B cell (primary cell): ENCODE measurements around the gene PSMB5. TPM values are rescaled to one million over a fixed set of nuclear protein-coding genes. Genes with fewer than 3 reads are reported as not detected.

Experiments used
- ATAC-seq: fragments of 200-7000 bp; cut with Tn5 transposase; one replicate; pipeline ENCODE4 v1.10.0; 2021; ENCODE audit warnings: low read depth, mild to moderate bottlenecking, moderate number of reproducible peaks, moderate library complexity
- CTCF ChIA-PET: fragments of 350-600 bp; sonication (Branson Sonifier 250); formaldehyde crosslinking; loops from one replicate; lab custom pipeline; 2021; ENCODE audit warnings: antibody characterized with exemption, inconsistent platforms; lab: Charles Lee
- POLR2A ChIA-PET: fragments of 350-600 bp; sonication (Branson Sonifier 250); formaldehyde crosslinking; loops from one replicate; lab custom pipeline; 2021; ENCODE audit warnings: antibody characterized with exemption; lab: Charles Lee
- DNase-seq: peaks from one replicate; pipeline ENCODE4 v3.0.0; 2013
- H2AFZ ChIP-seq: 2 replicates; pipeline ENCODE4 v1.6.1; 2012; ENCODE audit warnings: mild to moderate bottlenecking, low read depth, low read length; ENCODE audit not compliant: insufficient read depth, poor library complexity, severe bottlenecking
- H3K27ac ChIP-seq, 2 donors: 1 replicate in 1 of 2; 2 replicates in 1 of 2; pipeline ENCODE4 v1.5.1; 2012 to 2013; ENCODE audit warnings: low read length in 2 of 2, mild to moderate bottlenecking in 2 of 2, moderate library complexity in 1 of 2
- H3K27me3 ChIP-seq, 4 experiments: fragments of 200-600 bp in 1 of 4; sonication (generic) in 1 of 4; replicated peaks in 1 of 4; 1 replicate in 2 of 4; 2 replicates in 2 of 4; pipeline versions ENCODE4 v1.6.1 to v1.7.0; 2013 to 2016; ENCODE audit warnings: low read length in 3 of 4, mild to moderate bottlenecking in 2 of 4, mixed read lengths in 1 of 4, moderate library complexity in 1 of 4; ENCODE audit not compliant: insufficient read depth in 4 of 4, control insufficient read depth in 3 of 4; ENCODE audit errors: control extremely low read depth in 1 of 4
- H3K36me3 ChIP-seq, 2 experiments: replicated peaks in 1 of 2; 1 replicate in 1 of 2; 2 replicates in 1 of 2; pipeline versions ENCODE4 v1.6.1 to v1.7.1; 2013; ENCODE audit warnings: low read length in 1 of 2; ENCODE audit not compliant: insufficient read depth in 2 of 2, control insufficient read depth in 1 of 2; ENCODE audit errors: control extremely low read depth in 1 of 2, extremely low read depth in 1 of 2
- H3K4me1 ChIP-seq, 2 donors: fragments of 200-600 bp in 1 of 2; sonication (generic) in 1 of 2; 1 replicate in 1 of 2; 2 replicates in 1 of 2; pipeline versions ENCODE4 v1.5.1 to v1.6.1; 2013 to 2017; ENCODE audit warnings: low read length in 2 of 2; ENCODE audit not compliant: control insufficient read depth in 2 of 2, insufficient read depth in 2 of 2
- H3K4me2 ChIP-seq: replicated peaks from 2 replicates; pipeline ENCODE3; 2012; ENCODE audit warnings: mild to moderate bottlenecking, low read depth, low read length; ENCODE audit not compliant: poor library complexity, severe bottlenecking
- H3K4me3 ChIP-seq, 5 experiments: fragments of 200-600 bp in 1 of 5; sonication (generic) in 1 of 5; 1 replicate in 3 of 5; 2 replicates in 2 of 5; pipeline versions ENCODE4 v1.5.1 to v1.7.0; 2011 to 2016; ENCODE audit warnings: low read length in 4 of 5, mild to moderate bottlenecking in 4 of 5, low read depth in 2 of 5, control low read depth in 1 of 5, moderate library complexity in 1 of 5; ENCODE audit not compliant: insufficient read depth in 1 of 5; ENCODE audit errors: control extremely low read depth in 1 of 5, extremely low read depth in 1 of 5
- H3K79me2 ChIP-seq: fragments of 200-600 bp; sonication (generic); one replicate; pipeline ENCODE4 v1.6.0; 2016; ENCODE audit warnings: low read length; ENCODE audit not compliant: control insufficient read depth, insufficient read depth
- H3K9ac ChIP-seq: fragments of 200-600 bp; sonication (generic); 2 replicates; pipeline ENCODE4 v1.6.1; 2017; ENCODE audit warnings: mild to moderate bottlenecking, low read length, moderate library complexity
- H3K9me3 ChIP-seq, 3 donors: one replicate each; pipeline versions ENCODE4 v1.6.1 to v1.7.1; 2013; ENCODE audit warnings: low read length in 2 of 3; ENCODE audit not compliant: control insufficient read depth in 2 of 3, insufficient read depth in 1 of 3; ENCODE audit errors: control extremely low read depth in 1 of 3
- H4K20me1 ChIP-seq: 2 replicates; pipeline ENCODE4 v1.6.0; 2012; ENCODE audit warnings: mild to moderate bottlenecking, low read length; ENCODE audit not compliant: insufficient read depth, control insufficient read depth, poor library complexity, severe bottlenecking
- H3K27ac Mint-ChIP-seq: one replicate; pipeline ENCODE4 v1.8.0; 2021; ENCODE audit warnings: mixed read lengths
- H3K27me3 Mint-ChIP-seq: one replicate; pipeline ENCODE4 v1.8.0; 2021; ENCODE audit warnings: mixed read lengths
- H3K4me1 Mint-ChIP-seq: one replicate; pipeline ENCODE4 v1.8.0; 2021; ENCODE audit warnings: mixed read lengths
- H3K4me3 Mint-ChIP-seq: one replicate; pipeline ENCODE4 v1.8.0; 2021; ENCODE audit warnings: mixed read lengths
- H3K9me3 Mint-ChIP-seq: one replicate; pipeline ENCODE4 v1.8.0; 2022; ENCODE audit warnings: mixed read lengths; ENCODE audit not compliant: insufficient read depth
- CTCF ChIP-seq: fragments of 200-600 bp; IDR thresholded peaks from one replicate; pipeline ENCODE4 v1.8.0; 2022; ENCODE audit warnings: antibody characterized with exemption, mild to moderate bottlenecking
- EZH2 ChIP-seq: IDR thresholded peaks from 2 replicates; pipeline ENCODE4 v1.6.1; 2012; ENCODE audit warnings: borderline replicate concordance, low read depth, mild to moderate bottlenecking, moderate library complexity, low read length; ENCODE audit not compliant: insufficient read depth, poor library complexity, severe bottlenecking
- WGBS: methylation state at CpG from one replicate; pipeline ENCODE4 v1.1.5; 2013; ENCODE audit warnings: missing lambda C conversion rate; ENCODE audit not compliant: insufficient coverage; 5-methylcytosine and 5-hydroxymethylcytosine counted together
- intact Hi-C: fragments of 100-400 bp; cut with micrococcal nuclease; formaldehyde crosslinking; loops from one replicate; pipeline ENCODE4 v1.10.0; 2022
- polyA plus RNA-seq: library from polyadenylated mRNA; depleted of rRNA; stranded (reverse); fragments of >200 nt; gene quantifications from 2 replicates; pipeline ENCODE4 v1.2.3, GENCODE V29; 2012
- total RNA-seq, 2 donors: library from RNA; stranded (reverse); fragments of 120-200 nt in 1 of 2; gene quantifications; 1 replicate in 1 of 2; 2 replicates in 1 of 2; pipeline versions ENCODE4 v1.2.3 to v1.2.4, GENCODE V29; 2013 to 2022

Gene PSMB5
- total and polyA plus RNA-seq, 2 donors (not counting 1 experiment from before 2014, with no cell fraction given), result 16.5 to 29.0 TPM

GRCh38 chr14:23047751-23048693 is 13.3 kb upstream of the PSMB5 start:
- Histone ChIP-seq H3K36me3 (no peaks in the 10 kb centered on the region), H2AFZ (no peak overlapping the region), H3K27ac (no peak overlapping the region), H3K4me2 (no peak overlapping the region), H3K27me3 (no peaks in the 10 kb centered on the region), H3K9ac (no peak overlapping the region), H3K4me3 (no peak overlapping the region), H3K9me3 (no peaks in the 10 kb centered on the region), H3K79me2 (no peaks in the 10 kb centered on the region), H4K20me1 (no peaks in the 10 kb centered on the region), H3K4me1 (no peaks in the 10 kb centered on the region)
- H3K4me3 Mint-ChIP-seq, result no peak overlapping the region
- TF ChIP-seq CTCF (no peak), EZH2 (no peak)
- H3K27me3 Mint-ChIP-seq, result no peaks in the 10 kb centered on the region
- intact Hi-C loops, result no loop called here
- H3K9me3 Mint-ChIP-seq, result no peaks in the 10 kb centered on the region
- no peaks in the 10 kb centered on the region for H3K4me1 Mint-ChIP-seq
- DNase-seq (no peak), ATAC-seq (no peak)
- ChIA-PET CTCF (interaction anchor here (0.9 to 1.7 kb wide), 2 partner anchors 10 kb away, joined by 3 to 5 read pairs; no protein-coding TSS in a partner anchor), POLR2A (no interaction called here)
- no peak overlapping the region for H3K27ac Mint-ChIP-seq
- 83% methylated on average over 83 of the region's 85 CpGs for WGBS
